Measurements from ENCODE around the gene TFDP1.

- no peak for TF ChIP-seq CTCF (IDR thresholded peaks at IDR 0.05; ENCODE audit: low read depth, low read length)
- no peak for TF ChIP-seq MYC (IDR thresholded peaks at IDR 0.05; ENCODE audit: low read depth, low read length)
- no peak for TF ChIP-seq POLR2A (IDR thresholded peaks at IDR 0.05; ENCODE audit: extremely low read depth, insufficient read length)
- no peak for TF ChIP-seq MAX (IDR thresholded peaks at IDR 0.05; ENCODE audit: low read depth, low read length)
Observed at GRCh38 chr13:113659337-113659736, 74.8 kb downstream of the TFDP1 start.

All from NB4 (cell line).